Measurements from ENCODE around the gene DRC3. TPM values are rescaled to one million over a fixed set of nuclear protein-coding genes. Genes with fewer than 3 reads are reported as not detected.

The DRC3 gene
- polyA plus RNA-seq, 1 donor (not counting 4 experiments of a cell fraction or from before 2014, with no cell fraction given), result 0.69 TPM

DNA sequence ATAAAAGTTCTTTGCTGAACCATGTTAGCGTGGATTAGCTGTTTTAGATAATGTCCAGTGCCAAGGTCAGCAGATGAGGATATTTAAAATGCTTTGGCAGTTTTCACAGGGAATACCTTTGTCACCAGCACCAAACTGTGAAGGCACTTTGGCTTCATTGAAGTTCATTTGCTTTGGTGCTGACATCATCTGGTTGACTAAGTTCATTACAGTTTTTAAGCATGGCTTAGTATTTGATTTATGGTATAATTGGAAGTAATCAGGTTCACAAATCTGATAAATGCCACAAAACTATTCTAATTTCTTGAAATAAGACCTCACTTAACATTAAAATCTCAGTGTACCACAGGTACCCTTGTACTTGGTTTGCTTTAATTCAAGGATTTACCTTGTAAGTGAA lies 70.8 kb downstream of the DRC3 start:
- H3K36me3 ChIP-seq (ENCODE audit: control insufficient read depth in 2 of 2, extremely low read depth in 1 of 2, insufficient read depth in 2 of 2, low read length in 2 of 2), result peaks cover 18 to 24% of the 10 kb centered on the region in 2 experiments
- H3K9me1 ChIP-seq (ENCODE audit: control insufficient read depth, extremely low read depth, insufficient read depth, low read length), result no peaks in the 10 kb centered on the region
- H3K27ac ChIP-seq (ENCODE audit: control insufficient read depth, insufficient read depth, low read length), result no peak overlapping the region
- TF ChIP-seq, protein P1, sequence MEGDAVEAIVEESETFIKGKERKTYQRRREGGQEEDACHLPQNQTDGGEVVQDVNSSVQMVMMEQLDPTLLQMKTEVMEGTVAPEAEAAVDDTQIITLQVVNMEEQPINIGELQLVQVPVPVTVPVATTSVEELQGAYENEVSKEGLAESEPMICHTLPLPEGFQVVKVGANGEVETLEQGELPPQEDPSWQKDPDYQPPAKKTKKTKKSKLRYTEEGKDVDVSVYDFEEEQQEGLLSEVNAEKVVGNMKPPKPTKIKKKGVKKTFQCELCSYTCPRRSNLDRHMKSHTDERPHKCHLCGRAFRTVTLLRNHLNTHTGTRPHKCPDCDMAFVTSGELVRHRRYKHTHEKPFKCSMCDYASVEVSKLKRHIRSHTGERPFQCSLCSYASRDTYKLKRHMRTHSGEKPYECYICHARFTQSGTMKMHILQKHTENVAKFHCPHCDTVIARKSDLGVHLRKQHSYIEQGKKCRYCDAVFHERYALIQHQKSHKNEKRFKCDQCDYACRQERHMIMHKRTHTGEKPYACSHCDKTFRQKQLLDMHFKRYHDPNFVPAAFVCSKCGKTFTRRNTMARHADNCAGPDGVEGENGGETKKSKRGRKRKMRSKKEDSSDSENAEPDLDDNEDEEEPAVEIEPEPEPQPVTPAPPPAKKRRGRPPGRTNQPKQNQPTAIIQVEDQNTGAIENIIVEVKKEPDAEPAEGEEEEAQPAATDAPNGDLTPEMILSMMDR (optimal IDR thresholded peaks at IDR 0.05 in 1 of 3, IDR thresholded peaks at IDR 0.05 in 1 of 3, conservative IDR thresholded peaks at IDR 0.05 in 1 of 3; ENCODE audit: extremely low read depth in 1 of 3, insufficient read depth in 2 of 3, low read length in 3 of 3), result peak; percentile 19 to 35 (median 23)
- no peak for TF ChIP-seq EZH2 (IDR thresholded peaks at IDR 0.05; ENCODE audit: low read length)
- dilution Hi-C loops (cut with MboI; ENCODE audit: extremely low pct_ligation_motif_present, low sequenced_read_pairs), result no loop called here
- H3K9me3 ChIP-seq (ENCODE audit: control insufficient read depth, low read depth, low read length), result no peaks in the 10 kb centered on the region
- H4K20me1 ChIP-seq (ENCODE audit: control insufficient read depth, extremely low read depth, insufficient read depth, low read length), result no peaks in the 10 kb centered on the region
- H3K27me3 ChIP-seq (ENCODE audit: control insufficient read depth, extremely low read depth, insufficient read depth, low read length), result no peaks in the 10 kb centered on the region
- peaks cover 50% of the 10 kb centered on the region for H3K79me2 ChIP-seq (ENCODE audit: control insufficient read depth, insufficient read depth, low read length)
- no peak overlapping the region for H3K4me3 ChIP-seq (ENCODE audit: control insufficient read depth in 2 of 3, extremely low read depth in 1 of 3, insufficient read depth in 2 of 3, low read depth in 1 of 3, low read length in 3 of 3)
- H3K9ac ChIP-seq (ENCODE audit: control insufficient read depth, extremely low read depth, insufficient read depth, low read length), result no peak overlapping the region
- FAIRE-seq, result peak; percentile 13
- peaks cover 25% of the 10 kb centered on the region for H3K4me1 ChIP-seq (ENCODE audit: control insufficient read depth, extremely low read depth, insufficient read depth, low read length)
- H2AFZ ChIP-seq (ENCODE audit: control insufficient read depth, low read length), result no peak overlapping the region
- H3K4me2 ChIP-seq (ENCODE audit: control insufficient read depth, extremely low read depth, insufficient read depth, low read depth, low read length), result no peak overlapping the region
- no peak for DNase-seq (ENCODE audit: low read depth, low spot score)

- H3K9ac ChIP-seq (ENCODE audit: control insufficient read depth, extremely low read depth, insufficient read depth, low read length), result no peak overlapping the region
- TF ChIP-seq EZH2 (IDR thresholded peaks at IDR 0.05; ENCODE audit: low read length), result no peak
- TF ChIP-seq, protein P1 (optimal IDR thresholded peaks at IDR 0.05 in 1 of 3, IDR thresholded peaks at IDR 0.05 in 1 of 3, conservative IDR thresholded peaks at IDR 0.05 in 1 of 3; ENCODE audit: extremely low read depth in 1 of 3, insufficient read depth in 2 of 3, low read length in 3 of 3), result no peak
- no peaks in the 10 kb centered on the region for H4K20me1 ChIP-seq (ENCODE audit: control insufficient read depth, extremely low read depth, insufficient read depth, low read length)
- H3K79me2 ChIP-seq (ENCODE audit: control insufficient read depth, insufficient read depth, low read length), result peaks cover 46% of the 10 kb centered on the region
- H3K4me2 ChIP-seq (ENCODE audit: control insufficient read depth, extremely low read depth, insufficient read depth, low read depth, low read length), result no peak overlapping the region
- H3K4me3 ChIP-seq (ENCODE audit: control insufficient read depth in 2 of 3, extremely low read depth in 1 of 3, insufficient read depth in 2 of 3, low read depth in 1 of 3, low read length in 3 of 3), result no peak overlapping the region
- no peak overlapping the region for H2AFZ ChIP-seq (ENCODE audit: control insufficient read depth, low read length)
- H3K27me3 ChIP-seq (ENCODE audit: control insufficient read depth, extremely low read depth, insufficient read depth, low read length), result no peaks in the 10 kb centered on the region
- FAIRE-seq (no peak), DNase-seq (ENCODE audit: low read depth, low spot score) (no peak)
- no peak overlapping the region for H3K27ac ChIP-seq (ENCODE audit: control insufficient read depth, insufficient read depth, low read length)
- no peaks in the 10 kb centered on the region for H3K9me1 ChIP-seq (ENCODE audit: control insufficient read depth, extremely low read depth, insufficient read depth, low read length)
- dilution Hi-C loops (cut with MboI; ENCODE audit: extremely low pct_ligation_motif_present, low sequenced_read_pairs), result no loop called here
- peaks cover 23% of the 10 kb centered on the region for H3K4me1 ChIP-seq (ENCODE audit: control insufficient read depth, extremely low read depth, insufficient read depth, low read length)
- peaks cover 18 to 24% of the 10 kb centered on the region in 2 experiments for H3K36me3 ChIP-seq (ENCODE audit: control insufficient read depth in 2 of 2, extremely low read depth in 1 of 2, insufficient read depth in 2 of 2, low read length in 2 of 2)
- no peaks in the 10 kb centered on the region for H3K9me3 ChIP-seq (ENCODE audit: control insufficient read depth, low read depth, low read length)
Measured at GRCh38 chr17:18044609-18045008, 71.9 kb downstream of the DRC3 start.
